Fibroblast of skin of abdomen (primary cell): ENCODE data around the gene GPC3.
A peak's percentile ranks its signal among the peaks of the same experiment; 100 is the strongest.
"Not testable (repeated sequence)": the region's sequence is repeated elsewhere in the genome, so short reads cannot be mapped to it uniquely, and the experiment has no call there.

ENCODE experiments used
- DNase-seq: peaks from one replicate; pipeline ENCODE4 v3.0.0-alpha.2; 2013

GPC3 gene

GRCh38 chrX:133645256-133645655, 340.1 kb downstream of the GPC3 start:
- DNase-seq: peak; percentile 48

- peak; percentile 84 for DNase-seq
Measured at GRCh38 chrX:133640161-133641015, 345.0 kb downstream of the GPC3 start.

DNA sequence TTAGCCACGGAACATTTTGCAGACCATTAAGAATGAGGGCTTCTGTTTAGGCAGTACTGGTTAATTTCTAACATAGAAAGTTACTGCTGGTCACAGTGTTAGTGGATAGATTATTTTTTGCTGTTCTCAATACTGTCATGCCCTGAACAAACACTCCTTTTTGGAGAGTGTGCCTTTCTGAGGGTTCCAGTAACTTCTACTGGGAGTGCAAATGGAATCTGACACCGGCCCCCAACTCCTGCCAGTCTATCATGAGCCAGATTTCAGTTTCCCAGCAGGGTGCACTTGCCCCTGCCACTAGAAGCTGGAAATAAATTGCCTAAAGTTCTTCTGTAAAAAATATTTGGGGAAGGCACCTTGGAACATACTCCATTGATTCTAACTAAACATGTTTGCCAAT, 345.7 kb downstream of the GPC3 start:
- no peak for DNase-seq

DNA sequence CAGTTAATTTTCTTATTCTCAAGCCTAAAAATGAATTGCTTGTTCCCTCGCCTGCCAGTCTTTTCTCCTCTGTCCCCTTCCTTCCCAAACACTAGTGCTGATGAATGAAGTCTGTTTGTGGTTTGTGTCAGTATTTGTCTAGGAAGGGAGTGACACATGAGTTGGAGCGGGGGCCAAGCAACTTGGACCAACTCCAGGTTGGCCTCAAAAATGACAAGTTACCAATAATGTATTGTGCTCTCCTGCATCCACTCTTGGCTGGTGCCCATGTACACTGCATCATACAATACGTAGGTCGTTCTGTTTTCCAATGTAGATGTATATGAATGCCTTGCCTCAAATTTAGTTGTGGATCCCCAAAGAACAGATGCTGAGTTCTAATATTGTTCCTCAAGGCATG, 347.1 kb downstream of the GPC3 start:
- DNase-seq: peak; percentile 67

GRCh38 chrX:133637765-133638164, 347.6 kb downstream of the GPC3 start:
- DNase-seq: no peak

- DNase-seq: no peak
Measured at GRCh38 chrX:133636009-133636408, 349.4 kb downstream of the GPC3 start.

DNA sequence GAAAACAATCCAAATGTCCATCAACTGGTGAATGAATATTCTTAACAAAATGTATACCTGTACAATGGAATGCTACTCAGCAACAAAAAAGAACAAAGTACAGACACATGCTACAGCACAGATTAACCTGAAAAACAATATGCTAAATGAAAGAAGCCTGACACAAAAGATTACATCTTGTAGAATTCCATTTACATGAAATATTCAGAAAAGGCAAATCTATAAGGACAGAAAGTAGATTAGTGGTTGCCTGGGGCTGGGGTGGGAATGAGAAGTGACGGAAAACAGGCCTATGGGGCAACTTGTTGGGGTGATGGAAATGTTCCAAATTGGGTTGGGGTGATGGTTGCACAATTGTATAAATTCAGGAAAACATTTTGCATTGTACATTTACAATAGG, 351.0 kb downstream of the GPC3 start:
- DNase-seq: no peak

DNA sequence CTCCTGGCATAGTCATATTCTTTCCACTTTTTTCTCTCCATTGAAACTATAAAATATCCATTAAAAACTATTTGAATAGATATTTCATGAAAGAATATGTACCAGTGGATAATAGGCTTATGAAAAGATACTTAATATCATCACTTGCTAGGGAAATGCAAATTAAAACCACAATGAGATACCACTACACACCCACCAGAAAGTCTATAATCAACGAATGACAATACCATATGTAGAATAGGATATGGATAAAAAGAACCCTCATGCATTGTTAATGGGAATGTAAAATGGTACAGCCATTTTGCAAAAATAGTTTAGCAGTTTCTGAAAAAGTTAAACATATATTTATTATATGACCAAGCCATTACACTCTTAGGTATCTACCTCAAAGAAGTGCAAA, 351.4 kb downstream of the GPC3 start:
- DNase-seq: no peak

DNA sequence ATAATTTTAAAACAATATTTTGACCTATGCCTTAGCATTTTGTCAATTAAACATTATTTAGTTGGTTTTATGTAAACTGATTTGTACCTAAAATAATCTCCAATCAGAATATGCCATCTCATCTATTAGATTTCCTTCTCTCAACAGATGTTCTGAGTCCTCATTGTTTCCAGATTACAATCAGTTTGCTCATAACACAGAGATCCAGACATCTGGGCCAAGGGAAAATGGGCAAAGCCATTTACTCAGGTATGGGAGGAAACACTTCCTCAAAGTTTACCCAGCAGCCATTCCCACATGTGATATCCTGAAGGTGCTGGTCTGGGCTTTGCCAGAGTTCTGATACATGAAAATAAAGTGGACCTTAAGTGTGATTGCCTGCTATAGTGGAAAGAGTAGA, 352.2 kb downstream of the GPC3 start:
- DNase-seq: no peak

- DNase-seq: no peak
Measured at GRCh38 chrX:133630362-133630761, 355.0 kb downstream of the GPC3 start.

GRCh38 chrX:133627673-133628072, 357.7 kb downstream of the GPC3 start:
- DNase-seq: no peak

DNA sequence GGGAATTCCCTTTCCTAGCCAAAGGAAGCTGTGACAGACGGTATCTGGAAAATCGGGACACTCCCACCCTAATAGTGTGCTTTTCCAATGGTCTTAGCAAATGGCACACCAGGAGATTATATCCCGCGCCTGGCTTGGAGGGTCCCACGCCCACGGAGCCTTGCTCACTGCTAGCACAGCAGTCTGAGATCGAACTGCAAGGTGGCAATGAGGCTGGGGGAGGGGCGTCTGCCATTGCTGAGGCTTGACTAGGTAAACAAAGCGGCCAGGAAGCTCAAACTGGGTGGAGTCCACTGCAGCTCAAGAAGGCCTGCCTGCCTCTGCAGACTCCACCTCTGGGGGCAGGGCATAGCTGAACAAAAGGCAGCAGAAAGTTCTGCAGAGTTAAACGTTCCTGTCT, 364.0 kb downstream of the GPC3 start:
- DNase-seq: not testable (repeated sequence)

DNA sequence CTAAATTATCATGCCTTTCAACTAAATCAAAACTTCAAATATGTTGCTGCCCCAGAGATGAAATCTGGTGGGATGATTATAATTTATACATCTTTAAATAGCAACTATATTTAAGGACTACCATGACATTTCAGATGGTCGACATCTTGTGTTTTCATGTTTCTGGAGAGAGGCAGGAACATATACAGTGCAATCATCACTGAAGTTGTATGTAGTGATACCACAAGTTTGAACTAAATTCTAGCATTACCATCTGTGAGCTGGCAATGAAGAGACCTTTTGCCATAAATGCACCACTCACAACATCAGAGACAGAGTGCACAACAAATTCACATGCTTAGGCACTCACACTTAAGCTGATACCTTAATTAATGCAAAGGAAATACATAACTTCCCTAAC, 373.7 kb downstream of the GPC3 start:
- DNase-seq: no peak

- peak; percentile 65 for DNase-seq
Measured at GRCh38 chrX:133610056-133610455, 375.3 kb downstream of the GPC3 start.

- no peak for DNase-seq
Measured at GRCh38 chrX:133609166-133609565, 376.2 kb downstream of the GPC3 start.

DNA sequence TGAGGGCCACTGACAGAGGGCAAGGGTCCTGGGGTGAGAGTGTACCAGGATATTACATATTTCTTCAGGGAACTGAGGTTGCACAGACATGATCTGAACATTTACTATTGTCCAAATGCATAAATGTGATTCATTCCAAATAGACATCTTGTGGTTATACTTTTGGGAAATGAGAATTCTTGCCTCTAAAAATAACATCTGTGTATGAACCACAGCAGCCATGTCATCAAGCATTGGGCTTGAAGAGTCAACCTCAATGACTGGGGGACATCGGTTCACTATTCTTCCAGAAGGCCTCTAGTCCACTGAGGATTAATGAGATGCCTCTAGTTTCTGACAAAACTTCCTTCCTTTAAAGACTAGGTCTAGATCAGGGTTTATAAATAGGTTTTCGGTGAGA, 377.0 kb downstream of the GPC3 start:
- DNase-seq: peak; percentile 81

DNA sequence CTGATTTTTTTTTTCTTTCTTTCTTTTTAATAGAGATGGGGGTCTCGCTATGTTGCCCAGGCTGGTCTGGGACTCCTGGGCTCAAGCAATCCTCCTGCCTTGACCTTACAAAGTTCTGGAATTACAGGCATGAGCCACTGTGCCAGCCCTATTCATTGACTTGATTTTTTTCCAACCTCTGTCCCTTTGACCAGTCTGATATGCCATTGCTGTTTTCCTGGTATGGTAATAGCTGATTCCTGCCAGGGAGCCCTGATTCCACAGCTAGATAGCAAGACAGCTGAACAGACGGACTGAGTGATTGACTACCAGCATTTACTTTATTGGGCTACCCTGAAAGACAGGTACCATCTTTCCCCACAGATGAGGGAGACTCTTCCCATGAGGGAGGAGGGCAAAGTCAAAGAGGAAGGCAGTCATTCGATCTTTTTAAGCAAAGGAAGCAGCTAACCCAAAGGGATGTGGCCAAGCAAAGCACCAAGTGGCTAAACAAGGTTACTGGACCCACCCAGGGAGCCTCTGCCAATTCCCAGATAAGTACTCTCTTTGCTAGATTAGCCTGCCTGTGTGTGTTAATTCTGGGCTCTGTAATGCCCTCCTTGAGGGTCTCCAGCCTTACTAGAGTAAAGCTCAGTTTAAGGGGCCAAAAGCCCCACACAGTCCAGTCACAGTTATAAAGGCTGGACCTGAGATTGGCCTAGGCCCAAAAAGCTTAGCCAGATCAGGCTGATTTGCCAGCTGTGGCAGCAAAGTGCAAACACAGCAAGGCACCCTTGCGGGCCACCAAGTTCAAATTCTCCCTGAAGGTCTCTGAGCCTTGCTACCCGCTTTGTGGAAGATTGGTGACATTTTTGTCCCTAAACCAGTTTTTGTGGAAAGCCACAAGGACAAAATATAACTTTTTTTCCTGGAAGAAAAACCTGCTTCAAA, 377.7 kb downstream of the GPC3 start:
- DNase-seq: no peak

DNA sequence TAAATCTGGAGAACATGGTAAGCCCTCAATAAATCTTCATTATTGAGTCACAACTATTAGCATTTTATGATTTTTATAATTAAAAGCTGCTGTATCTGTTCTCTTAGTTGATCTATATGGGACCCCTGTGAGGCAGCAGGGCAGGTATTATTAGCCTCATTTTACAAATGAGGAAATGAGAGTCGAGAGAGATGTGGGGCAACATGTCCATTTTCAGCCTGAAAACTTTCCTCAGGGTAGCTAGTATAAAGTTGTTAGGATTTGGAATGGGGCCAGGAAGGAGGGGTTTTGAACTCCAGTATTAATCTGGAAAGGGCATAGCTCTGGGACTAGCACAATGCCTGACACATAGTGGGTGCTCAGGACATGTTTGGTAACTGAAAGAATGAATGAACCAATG, 378.4 kb downstream of the GPC3 start:
- no peak for DNase-seq

- DNase-seq: peak; percentile 75
Measured at GRCh38 chrX:133604801-133605200, 380.6 kb downstream of the GPC3 start.

GRCh38 chrX:133602881-133603280, 382.5 kb downstream of the GPC3 start:
- DNase-seq: no peak

GRCh38 chrX:133601116-133601515, 384.3 kb downstream of the GPC3 start:
- DNase-seq: no peak

DNA sequence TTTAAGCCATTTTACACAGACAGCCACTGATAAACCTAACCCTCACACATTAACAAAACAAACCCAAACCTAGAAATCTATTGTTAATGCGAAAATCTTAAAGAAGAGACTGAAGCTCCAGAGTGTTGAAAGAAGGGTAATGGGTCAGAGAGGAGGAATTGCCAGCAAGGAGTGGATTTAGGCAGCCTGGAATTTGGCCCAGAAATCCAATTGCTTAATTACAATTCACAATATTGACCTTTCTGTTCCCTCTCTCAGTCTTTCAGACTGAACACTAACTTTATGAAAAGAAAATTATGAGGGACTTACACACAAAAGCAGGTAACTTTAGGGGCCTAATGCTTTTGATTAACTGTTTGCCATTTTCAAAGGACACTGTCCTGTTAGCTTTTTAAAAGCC, 384.9 kb downstream of the GPC3 start:
- DNase-seq: no peak

GRCh38 chrX:133598601-133599335, 386.6 kb downstream of the GPC3 start:
- peak; percentile 31 for DNase-seq
